ENCODE results near the gene PHF19.

The PHF19 gene

GRCh38 chr9:120830865-120831264 is 46.1 kb downstream of the PHF19 start:
- H3K79me2 ChIP-seq (ENCODE audit: control insufficient read depth, insufficient read depth, low read length, unreplicated experiment): peaks cover 16% of the 10 kb centered on the region
- H3K27ac ChIP-seq (ENCODE audit: low read depth, low read length): 0 out of 2 replicates have a peak overlapping the region, but pooled peaks have one; percentile 11
- peaks cover 13% of the 10 kb centered on the region for H3K4me1 ChIP-seq (ENCODE audit: control insufficient read depth, insufficient read depth, low read length, unreplicated experiment)
- peaks cover 44% of the 10 kb centered on the region for H3K36me3 ChIP-seq (ENCODE audit: insufficient read depth, low read length)
- no peak overlapping the region for H2AFZ ChIP-seq (ENCODE audit: low read length, unreplicated experiment)
- no peak overlapping the region for H3K4me3 ChIP-seq (ENCODE audit: low read depth, low read length)
- H3K27me3 ChIP-seq (ENCODE audit: insufficient read depth, low read length): no peaks in the 10 kb centered on the region

GRCh38 chr9:120830151-120830550 is 46.8 kb downstream of the PHF19 start:
- peaks cover 14% of the 10 kb centered on the region for H3K79me2 ChIP-seq (ENCODE audit: control insufficient read depth, insufficient read depth, low read length, unreplicated experiment)
- no peaks in the 10 kb centered on the region for H3K27me3 ChIP-seq (ENCODE audit: insufficient read depth, low read length)
- peaks cover 13% of the 10 kb centered on the region for H3K4me1 ChIP-seq (ENCODE audit: control insufficient read depth, insufficient read depth, low read length, unreplicated experiment)
- H3K36me3 ChIP-seq (ENCODE audit: insufficient read depth, low read length): peaks cover 44% of the 10 kb centered on the region
- peak overlapping the region; percentile 77 for H3K27ac ChIP-seq (ENCODE audit: low read depth, low read length)
- no peak overlapping the region for H2AFZ ChIP-seq (ENCODE audit: low read length, unreplicated experiment)
- no peak overlapping the region for H3K4me3 ChIP-seq (ENCODE audit: low read depth, low read length)

- H3K79me2 ChIP-seq (ENCODE audit: control insufficient read depth, insufficient read depth, low read length, unreplicated experiment): peaks cover 9% of the 10 kb centered on the region
- H3K27ac ChIP-seq (ENCODE audit: low read depth, low read length): peak overlapping the region; percentile 77
- H3K36me3 ChIP-seq (ENCODE audit: insufficient read depth, low read length): peaks cover 44% of the 10 kb centered on the region
- no peak overlapping the region for H2AFZ ChIP-seq (ENCODE audit: low read length, unreplicated experiment)
- no peak overlapping the region for H3K4me3 ChIP-seq (ENCODE audit: low read depth, low read length)
- no peaks in the 10 kb centered on the region for H3K27me3 ChIP-seq (ENCODE audit: insufficient read depth, low read length)
- H3K4me1 ChIP-seq (ENCODE audit: control insufficient read depth, insufficient read depth, low read length, unreplicated experiment): peaks cover 13% of the 10 kb centered on the region
These were observed 47.3 kb downstream of the PHF19 start for GRCh38 chr9:120829650-120830049.

GRCh38 chr9:120820095-120820494 is 56.9 kb downstream of the PHF19 start:
- Histone ChIP-seq H3K36me3 (ENCODE audit: insufficient read depth, low read length) (peaks cover 43% of the 10 kb centered on the region), H2AFZ (ENCODE audit: low read length, unreplicated experiment) (no peak overlapping the region), H3K79me2 (ENCODE audit: control insufficient read depth, insufficient read depth, low read length, unreplicated experiment) (no peaks in the 10 kb centered on the region), H3K4me3 (ENCODE audit: low read depth, low read length) (no peak overlapping the region), H3K27me3 (ENCODE audit: insufficient read depth, low read length) (no peaks in the 10 kb centered on the region), H3K4me1 (ENCODE audit: control insufficient read depth, insufficient read depth, low read length, unreplicated experiment) (no peaks in the 10 kb centered on the region), H3K27ac (ENCODE audit: low read depth, low read length) (no peak overlapping the region)

- Histone ChIP-seq H3K79me2 (ENCODE audit: control insufficient read depth, insufficient read depth, low read length, unreplicated experiment) (no peaks in the 10 kb centered on the region), H3K27me3 (ENCODE audit: insufficient read depth, low read length) (no peaks in the 10 kb centered on the region), H3K4me1 (ENCODE audit: control insufficient read depth, insufficient read depth, low read length, unreplicated experiment) (peaks cover 4% of the 10 kb centered on the region), H2AFZ (ENCODE audit: low read length, unreplicated experiment) (no peak overlapping the region), H3K27ac (ENCODE audit: low read depth, low read length) (no peak overlapping the region), H3K4me3 (ENCODE audit: low read depth, low read length) (no peak overlapping the region), H3K36me3 (ENCODE audit: insufficient read depth, low read length) (peaks cover 35% of the 10 kb centered on the region)
These were observed 58.4 kb downstream of the PHF19 start for GRCh38 chr9:120818595-120818994.

GRCh38 chr9:120815075-120815474 is 61.9 kb downstream of the PHF19 start:
- H3K4me1 ChIP-seq (ENCODE audit: control insufficient read depth, insufficient read depth, low read length, unreplicated experiment): peaks cover 11% of the 10 kb centered on the region
- no peaks in the 10 kb centered on the region for H3K79me2 ChIP-seq (ENCODE audit: control insufficient read depth, insufficient read depth, low read length, unreplicated experiment)
- no peaks in the 10 kb centered on the region for H3K27me3 ChIP-seq (ENCODE audit: insufficient read depth, low read length)
- peaks cover 24% of the 10 kb centered on the region for H3K36me3 ChIP-seq (ENCODE audit: insufficient read depth, low read length)
- no peak overlapping the region for H3K4me3 ChIP-seq (ENCODE audit: low read depth, low read length)
- H2AFZ ChIP-seq (ENCODE audit: low read length, unreplicated experiment): no peak overlapping the region
- H3K27ac ChIP-seq (ENCODE audit: low read depth, low read length): no peak overlapping the region

- Histone ChIP-seq H3K79me2 (ENCODE audit: control insufficient read depth, insufficient read depth, low read length, unreplicated experiment) (no peaks in the 10 kb centered on the region), H3K27ac (ENCODE audit: low read depth, low read length) (no peak overlapping the region), H3K36me3 (ENCODE audit: insufficient read depth, low read length) (peaks cover 20% of the 10 kb centered on the region), H3K27me3 (ENCODE audit: insufficient read depth, low read length) (no peaks in the 10 kb centered on the region), H2AFZ (ENCODE audit: low read length, unreplicated experiment) (no peak overlapping the region), H3K4me1 (ENCODE audit: control insufficient read depth, insufficient read depth, low read length, unreplicated experiment) (peaks cover 10% of the 10 kb centered on the region), H3K4me3 (ENCODE audit: low read depth, low read length) (no peak overlapping the region)
These were observed 68.1 kb downstream of the PHF19 start for GRCh38 chr9:120808931-120809330.

GRCh38 chr9:120807607-120808379 is 69.2 kb downstream of the PHF19 start:
- Histone ChIP-seq H3K79me2 (ENCODE audit: control insufficient read depth, insufficient read depth, low read length, unreplicated experiment) (no peaks in the 10 kb centered on the region), H3K36me3 (ENCODE audit: insufficient read depth, low read length) (peaks cover 20% of the 10 kb centered on the region), H3K27ac (ENCODE audit: low read depth, low read length) (no peak overlapping the region), H3K4me3 (ENCODE audit: low read depth, low read length) (no peak overlapping the region), H3K27me3 (ENCODE audit: insufficient read depth, low read length) (no peaks in the 10 kb centered on the region), H2AFZ (ENCODE audit: low read length, unreplicated experiment) (no peak overlapping the region), H3K4me1 (ENCODE audit: control insufficient read depth, insufficient read depth, low read length, unreplicated experiment) (no peaks in the 10 kb centered on the region)
